Liver (tissue), 3 donors: ENCODE results near the gene SLC16A10.

Experiments used
- CTCF ChIP-seq: fragments of 150-350 bp; IDR thresholded peaks from 2 replicates; pipeline ENCODE4 v1.5.1; 2017; ENCODE audit warnings: improper control_type of control experiment, low read depth, low read length; ENCODE audit not compliant: missing input control
- NR2F2 ChIP-seq: IDR thresholded peaks from 2 replicates; pipeline ENCODE4 v1.6.1; 2016; ENCODE audit warnings: antibody characterized with exemption
- donor health status: healthy.
- donor health status: healthy.

DNA sequence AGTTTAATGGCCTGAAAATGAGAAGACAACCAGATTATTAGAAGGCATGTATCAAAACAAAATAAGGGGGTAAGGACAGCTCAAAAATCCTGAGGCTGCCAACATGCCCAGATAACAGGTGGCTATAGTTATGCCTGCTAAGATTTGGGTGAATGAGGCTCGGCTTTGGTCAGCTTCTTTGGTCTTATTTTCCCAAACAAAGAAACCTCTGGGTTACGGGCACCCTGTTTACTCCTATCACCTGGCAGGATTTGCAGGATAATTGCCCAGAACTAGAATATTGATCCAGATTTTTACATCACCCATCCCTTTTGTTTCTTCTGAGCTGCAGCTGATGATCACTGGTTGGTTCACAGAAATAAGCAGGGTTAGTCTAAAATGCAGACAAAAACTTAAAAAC lies 74.3 kb downstream of the SLC16A10 start:
- TF ChIP-seq NR2F2 (no peak), CTCF (no peak)
